Measurements from ENCODE around the gene PPP1R13L.
A peak's percentile ranks its signal among the peaks of the same experiment; 100 is the strongest.

PPP1R13L gene

GRCh38 chr19:45428384-45429231, 23.7 kb upstream of the PPP1R13L start:
- Histone ChIP-seq H3K9ac (ENCODE audit: low read depth, low read length) (peak overlapping the region; percentile 92), H3K27me3 (ENCODE audit: control insufficient read depth, insufficient read depth, low read length) (no peaks in the 10 kb centered on the region), H3K4me2 (ENCODE audit: low read length) (peak overlapping the region; percentile 97), H3K36me3 (ENCODE audit: insufficient read depth, low read length) (no peaks in the 10 kb centered on the region), H3K4me1 (ENCODE audit: control insufficient read depth, insufficient read depth, low read length) (peaks cover 37% of the 10 kb centered on the region), H3K4me3 (ENCODE audit: low read length) (peak overlapping the region; percentile 75), H3K9me3 (replicated peaks; ENCODE audit: low read length) (no peaks in the 10 kb centered on the region)

GRCh38 chr19:45424191-45425058, 19.6 kb upstream of the PPP1R13L start:
- Histone ChIP-seq H3K4me3 (ENCODE audit: low read length) (peak overlapping the region; percentile 82), H3K9me3 (replicated peaks; ENCODE audit: low read length) (no peaks in the 10 kb centered on the region), H3K4me1 (ENCODE audit: control insufficient read depth, insufficient read depth, low read length) (peaks cover 54% of the 10 kb centered on the region), H3K9ac (ENCODE audit: low read depth, low read length) (peak overlapping the region; percentile 90), H3K27me3 (ENCODE audit: control insufficient read depth, insufficient read depth, low read length) (no peaks in the 10 kb centered on the region), H3K4me2 (ENCODE audit: low read length) (peak overlapping the region; percentile 87), H3K36me3 (ENCODE audit: insufficient read depth, low read length) (peaks cover 20% of the 10 kb centered on the region)

- peak within 1 kb of the TSS; percentile 87 for H3K4me2 ChIP-seq (ENCODE audit: low read length)
- H3K4me3 ChIP-seq (ENCODE audit: low read length), result peak within 1 kb of the TSS; percentile 82
- no peaks in the 10 kb centered on the region for H3K27me3 ChIP-seq (ENCODE audit: control insufficient read depth, insufficient read depth, low read length)
- H3K4me1 ChIP-seq (ENCODE audit: control insufficient read depth, insufficient read depth, low read length), result peaks cover 49% of the 10 kb centered on the region
- H3K9ac ChIP-seq (ENCODE audit: low read depth, low read length), result peak within 1 kb of the TSS; percentile 90
- no peaks in the 10 kb centered on the region for H3K9me3 ChIP-seq (replicated peaks; ENCODE audit: low read length)
- peaks cover 27% of the 10 kb centered on the region for H3K36me3 ChIP-seq (ENCODE audit: insufficient read depth, low read length)
Observed at GRCh38 chr19:45423589-45424190, 18.8 kb upstream of the PPP1R13L start, which contains the start of gene ERCC1. Gene ERCC1 (minus strand): TSS chr19:45423917. CDS start chr19:45423374, 543 bp downstream.

GRCh38 chr19:45423033-45423588, 18.2 kb upstream of the PPP1R13L start:
- Histone ChIP-seq H3K4me3 (ENCODE audit: low read length) (peak overlapping the region; percentile 82), H3K36me3 (ENCODE audit: insufficient read depth, low read length) (peaks cover 31% of the 10 kb centered on the region), H3K4me2 (ENCODE audit: low read length) (peak overlapping the region; percentile 87), H3K9me3 (replicated peaks; ENCODE audit: low read length) (no peaks in the 10 kb centered on the region), H3K27me3 (ENCODE audit: control insufficient read depth, insufficient read depth, low read length) (no peaks in the 10 kb centered on the region), H3K9ac (ENCODE audit: low read depth, low read length) (peak overlapping the region; percentile 90), H3K4me1 (ENCODE audit: control insufficient read depth, insufficient read depth, low read length) (peaks cover 44% of the 10 kb centered on the region)

- Histone ChIP-seq H3K4me1 (ENCODE audit: control insufficient read depth, insufficient read depth, low read length) (peaks cover 40% of the 10 kb centered on the region), H3K9me3 (replicated peaks; ENCODE audit: low read length) (no peaks in the 10 kb centered on the region), H3K4me3 (ENCODE audit: low read length) (peak overlapping the region; percentile 82), H3K36me3 (ENCODE audit: insufficient read depth, low read length) (peaks cover 36% of the 10 kb centered on the region), H3K4me2 (ENCODE audit: low read length) (peak overlapping the region; percentile 87), H3K9ac (ENCODE audit: low read depth, low read length) (peak overlapping the region; percentile 48), H3K27me3 (ENCODE audit: control insufficient read depth, insufficient read depth, low read length) (no peaks in the 10 kb centered on the region)
Observed at GRCh38 chr19:45421947-45422498, 17.2 kb upstream of the PPP1R13L start.

GRCh38 chr19:45420871-45421270, 16.0 kb upstream of the PPP1R13L start:
- H3K9me3 ChIP-seq (replicated peaks; ENCODE audit: low read length), result no peaks in the 10 kb centered on the region

GRCh38 chr19:45420356-45420755, 15.5 kb upstream of the PPP1R13L start:
- peaks cover 42% of the 10 kb centered on the region for H3K4me1 ChIP-seq (ENCODE audit: control insufficient read depth, insufficient read depth, low read length)
- H3K9me3 ChIP-seq (replicated peaks; ENCODE audit: low read length), result no peaks in the 10 kb centered on the region
- no peak overlapping the region for H3K4me3 ChIP-seq (ENCODE audit: low read length)
- peaks cover 44% of the 10 kb centered on the region for H3K36me3 ChIP-seq (ENCODE audit: insufficient read depth, low read length)
- H3K9ac ChIP-seq (ENCODE audit: low read depth, low read length), result no peak overlapping the region
- no peaks in the 10 kb centered on the region for H3K27me3 ChIP-seq (ENCODE audit: control insufficient read depth, insufficient read depth, low read length)
- H3K4me2 ChIP-seq (ENCODE audit: low read length), result peak overlapping the region; percentile 48

More at GRCh38 chr19:45420871-45421270, 16.0 kb upstream of the PPP1R13L start:
- Histone ChIP-seq H3K9ac (ENCODE audit: low read depth, low read length) (no peak overlapping the region), H3K4me1 (ENCODE audit: control insufficient read depth, insufficient read depth, low read length) (peaks cover 47% of the 10 kb centered on the region), H3K4me3 (ENCODE audit: low read length) (no peak overlapping the region), H3K27me3 (ENCODE audit: control insufficient read depth, insufficient read depth, low read length) (no peaks in the 10 kb centered on the region), H3K36me3 (ENCODE audit: insufficient read depth, low read length) (peaks cover 40% of the 10 kb centered on the region), H3K4me2 (ENCODE audit: low read length) (peak overlapping the region; percentile 48)

GRCh38 chr19:45419895-45420294, 15.0 kb upstream of the PPP1R13L start:
- Histone ChIP-seq H3K4me2 (ENCODE audit: low read length) (peak overlapping the region; percentile 48), H3K4me3 (ENCODE audit: low read length) (no peak overlapping the region), H3K9ac (ENCODE audit: low read depth, low read length) (no peak overlapping the region), H3K36me3 (ENCODE audit: insufficient read depth, low read length) (peaks cover 44% of the 10 kb centered on the region), H3K27me3 (ENCODE audit: control insufficient read depth, insufficient read depth, low read length) (no peaks in the 10 kb centered on the region), H3K9me3 (replicated peaks; ENCODE audit: low read length) (no peaks in the 10 kb centered on the region), H3K4me1 (ENCODE audit: control insufficient read depth, insufficient read depth, low read length) (peaks cover 37% of the 10 kb centered on the region)

- Histone ChIP-seq H3K4me3 (ENCODE audit: low read length) (no peak overlapping the region), H3K4me1 (ENCODE audit: control insufficient read depth, insufficient read depth, low read length) (peaks cover 33% of the 10 kb centered on the region), H3K27me3 (ENCODE audit: control insufficient read depth, insufficient read depth, low read length) (no peaks in the 10 kb centered on the region), H3K9me3 (replicated peaks; ENCODE audit: low read length) (no peaks in the 10 kb centered on the region), H3K9ac (ENCODE audit: low read depth, low read length) (no peak overlapping the region), H3K36me3 (ENCODE audit: insufficient read depth, low read length) (peaks cover 49% of the 10 kb centered on the region), H3K4me2 (ENCODE audit: low read length) (peak overlapping the region; percentile 35)
Observed at GRCh38 chr19:45419396-45419795, 14.5 kb upstream of the PPP1R13L start.

- Histone ChIP-seq H3K4me3 (ENCODE audit: low read length) (no peak overlapping the region), H3K9me3 (replicated peaks; ENCODE audit: low read length) (no peaks in the 10 kb centered on the region), H3K4me2 (ENCODE audit: low read length) (no peak overlapping the region), H3K4me1 (ENCODE audit: control insufficient read depth, insufficient read depth, low read length) (peaks cover 28% of the 10 kb centered on the region), H3K9ac (ENCODE audit: low read depth, low read length) (no peak overlapping the region), H3K27me3 (ENCODE audit: control insufficient read depth, insufficient read depth, low read length) (no peaks in the 10 kb centered on the region), H3K36me3 (ENCODE audit: insufficient read depth, low read length) (peaks cover 55% of the 10 kb centered on the region)
Observed at GRCh38 chr19:45418802-45419201, 13.9 kb upstream of the PPP1R13L start.
